WTC11 (cell line): ENCODE data around the gene TSPAN9. TPM values are rescaled to one million over a fixed set of nuclear protein-coding genes. Genes with fewer than 3 reads are reported as not detected.

ENCODE experiments used
- ATAC-seq: fragments of 200-7000 bp; cut with Tn5 transposase; 2 replicates; pipeline ENCODE4 v1.10.0; 2021; ENCODE audit warnings: mild to moderate bottlenecking, moderate library complexity
- CTCF ChIA-PET: fragments of 300-600 bp; sonication (Branson Sonifier 250); formaldehyde crosslinking; loops from one replicate; lab custom pipeline; 2021; ENCODE audit warnings: antibody characterized with exemption; lab: Charles Lee
- POLR2A ChIA-PET: fragments of 350-600 bp; sonication (Branson Sonifier 250); formaldehyde crosslinking; loops from one replicate; lab custom pipeline; 2021; ENCODE audit warnings: antibody characterized with exemption; lab: Charles Lee
- DNase-seq: peaks from one replicate; pipeline ENCODE4 v3.0.0; 2021; ENCODE audit warnings: low spot score
- H3K27ac Mint-ChIP-seq: 2 replicates; pipeline ENCODE4 v1.8.0; 2021; ENCODE audit warnings: mixed read lengths
- H3K27me3 Mint-ChIP-seq: 2 replicates; pipeline ENCODE4 v1.8.0; 2021; ENCODE audit warnings: low read depth, mild to moderate bottlenecking, moderate library complexity, mixed read lengths
- H3K36me3 Mint-ChIP-seq: 2 replicates; pipeline ENCODE4 v1.8.0; 2021; ENCODE audit warnings: mixed read lengths
- H3K4me1 Mint-ChIP-seq: 2 replicates; pipeline ENCODE4 v1.8.0; 2022; ENCODE audit warnings: mixed read lengths
- H3K4me3 Mint-ChIP-seq: 2 replicates; pipeline ENCODE4 v1.8.0; 2021; ENCODE audit warnings: mild to moderate bottlenecking, moderate library complexity, mixed read lengths
- H3K9me3 Mint-ChIP-seq: 2 replicates; pipeline ENCODE4 v1.8.0; 2021; ENCODE audit warnings: mixed read lengths
- ETV6 ChIP-seq: sonication (generic); formaldehyde crosslinking; IDR thresholded peaks from 2 replicates; pipeline ENCODE4 v1.8.1; 2022; ENCODE audit warnings: mild to moderate bottlenecking, missing genetic modification reagents
- GABPB1 ChIP-seq: sonication (generic); formaldehyde crosslinking; IDR thresholded peaks from 2 replicates; pipeline ENCODE4 v1.8.1; 2023; ENCODE audit warnings: mild to moderate bottlenecking, missing genetic modification reagents
- GTF2I ChIP-seq: fragments of 250-450 bp; sonication (Bioruptor Pico); conservative IDR thresholded peaks from 2 replicates; pipeline ENCODE4 v1.4.0; 2021; ENCODE audit warnings: mild to moderate bottlenecking
- JUN ChIP-seq: sonication (generic); formaldehyde crosslinking; IDR thresholded peaks from 2 replicates; pipeline ENCODE4 v1.8.0; 2023; ENCODE audit warnings: mild to moderate bottlenecking, missing genetic modification reagents
- NFATC4 ChIP-seq: fragments of 250-450 bp; sonication (Bioruptor Pico); IDR thresholded peaks from 2 replicates; pipeline ENCODE4 v1.9.0; 2021; ENCODE audit warnings: mild to moderate bottlenecking
- NFE2L1 ChIP-seq: sonication (generic); formaldehyde crosslinking; IDR thresholded peaks from 2 replicates; pipeline ENCODE4 v1.8.1; 2023; ENCODE audit warnings: missing genetic modification reagents
- NFYB ChIP-seq: sonication (generic); formaldehyde crosslinking; conservative IDR thresholded peaks from 2 replicates; pipeline ENCODE4 v1.8.0; 2022; ENCODE audit warnings: low read depth, missing genetic modification reagents
- SMAD4 ChIP-seq: sonication (generic); formaldehyde crosslinking; IDR thresholded peaks from 2 replicates; pipeline ENCODE4 v1.8.0; 2022; ENCODE audit warnings: mild to moderate bottlenecking, missing genetic modification reagents
- SOX15 ChIP-seq: fragments of 250-450 bp; sonication (Bioruptor Pico); IDR thresholded peaks from 2 replicates; pipeline ENCODE4 v1.9.0; 2021; ENCODE audit warnings: mild to moderate bottlenecking
- TEAD1 ChIP-seq: sonication (generic); formaldehyde crosslinking; IDR thresholded peaks from 2 replicates; pipeline ENCODE4 v1.8.0; 2022; ENCODE audit warnings: mild to moderate bottlenecking, missing genetic modification reagents
- ZNF138 ChIP-seq: sonication (generic); formaldehyde crosslinking; conservative IDR thresholded peaks from 2 replicates; pipeline ENCODE4 v1.8.1; 2022; ENCODE audit warnings: mild to moderate bottlenecking, moderate library complexity, missing genetic modification reagents
- ZNF219 ChIP-seq: sonication (generic); formaldehyde crosslinking; IDR thresholded peaks from 2 replicates; pipeline ENCODE4 v1.8.0; 2023; ENCODE audit warnings: missing genetic modification reagents, mild to moderate bottlenecking, borderline replicate concordance
- ZNF396 ChIP-seq: fragments of 250-450 bp; sonication (Bioruptor Pico); IDR thresholded peaks from 2 replicates; pipeline ENCODE4 v1.8.0; 2021; ENCODE audit warnings: mild to moderate bottlenecking, moderate library complexity, borderline replicate concordance
- total RNA-seq: library from RNA; stranded (reverse); gene quantifications from 3 replicates; pipeline ENCODE4 v1.2.3, GENCODE V29; 2021
- TF ChIP-seq, protein P1 (sequence below): sonication (generic); formaldehyde crosslinking; conservative IDR thresholded peaks from 2 replicates; pipeline ENCODE4 v1.8.1; 2022; ENCODE audit warnings: mild to moderate bottlenecking, missing genetic modification reagents
- TF ChIP-seq, protein P2 (sequence below): sonication (generic); formaldehyde crosslinking; IDR thresholded peaks from 2 replicates; pipeline ENCODE4 v1.8.0; 2022; ENCODE audit warnings: mild to moderate bottlenecking, missing genetic modification reagents
- TF ChIP-seq, protein P3 (sequence below): fragments of 200-600 bp; IDR thresholded peaks from 2 replicates; pipeline ENCODE4 v1.8.0; 2022; ENCODE audit warnings: antibody characterized with exemption
- TF ChIP-seq, protein P4 (sequence below): sonication (generic); formaldehyde crosslinking; IDR thresholded peaks from 2 replicates; pipeline ENCODE4 v1.8.0; 2022; ENCODE audit warnings: missing genetic modification reagents
- TF ChIP-seq, protein P5 (sequence below): fragments of 250-450 bp; sonication (Bioruptor Pico); IDR thresholded peaks from 2 replicates; pipeline ENCODE4 v1.8.0; 2021; ENCODE audit warnings: mild to moderate bottlenecking
- TF ChIP-seq, protein P6 (sequence below): sonication (generic); formaldehyde crosslinking; conservative IDR thresholded peaks from 2 replicates; pipeline ENCODE4 v1.8.1; 2023; ENCODE audit warnings: mild to moderate bottlenecking, low read depth, missing genetic modification reagents, moderate library complexity
- TF ChIP-seq, protein P7 (sequence below): sonication (generic); formaldehyde crosslinking; IDR thresholded peaks from 2 replicates; pipeline ENCODE4 v1.8.1; 2023; ENCODE audit warnings: mild to moderate bottlenecking, missing genetic modification reagents, borderline replicate concordance

Gene TSPAN9
- total RNA-seq, 1 experiment from 2014 or later, result 27.6 TPM

DNA sequence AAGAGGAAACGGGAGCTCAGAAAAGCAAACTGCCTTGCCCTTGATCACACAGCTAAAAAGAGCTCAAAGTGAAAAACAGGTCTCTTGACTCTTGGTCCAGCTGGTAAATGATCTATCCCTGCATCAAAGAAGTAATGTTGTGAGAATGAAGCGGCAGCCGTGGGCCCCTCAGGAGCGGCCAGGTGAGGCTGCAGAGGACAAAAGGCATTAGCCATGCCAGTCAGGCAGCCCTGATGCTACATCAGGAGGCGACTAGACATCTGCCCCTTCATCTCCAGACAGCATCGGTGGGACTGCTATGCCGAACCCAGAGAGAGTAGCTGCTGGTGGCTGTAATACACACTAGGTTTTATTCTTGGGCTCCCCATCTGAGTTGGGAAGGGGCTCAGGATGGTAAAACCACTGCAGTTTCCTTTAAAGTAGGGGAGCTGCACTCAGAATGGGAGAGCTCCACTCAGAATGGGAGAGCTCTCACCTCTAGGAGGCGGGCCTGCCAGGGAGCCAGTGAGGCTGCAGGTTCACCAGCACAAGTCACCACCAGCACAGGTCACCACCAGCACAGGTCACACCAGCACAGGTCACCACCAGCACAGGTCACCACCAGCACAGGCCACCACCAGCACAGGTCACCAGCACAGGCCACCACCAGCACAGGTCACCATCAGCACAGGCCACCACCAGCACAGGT is 120.1 kb downstream of the TSPAN9 start:
- TF ChIP-seq, protein P1, sequence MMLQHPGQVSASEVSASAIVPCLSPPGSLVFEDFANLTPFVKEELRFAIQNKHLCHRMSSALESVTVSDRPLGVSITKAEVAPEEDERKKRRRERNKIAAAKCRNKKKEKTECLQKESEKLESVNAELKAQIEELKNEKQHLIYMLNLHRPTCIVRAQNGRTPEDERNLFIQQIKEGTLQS, result no peak
- no peak for TF ChIP-seq ETV6 (CRISPR knock-in tag)
- TF ChIP-seq, protein P2, sequence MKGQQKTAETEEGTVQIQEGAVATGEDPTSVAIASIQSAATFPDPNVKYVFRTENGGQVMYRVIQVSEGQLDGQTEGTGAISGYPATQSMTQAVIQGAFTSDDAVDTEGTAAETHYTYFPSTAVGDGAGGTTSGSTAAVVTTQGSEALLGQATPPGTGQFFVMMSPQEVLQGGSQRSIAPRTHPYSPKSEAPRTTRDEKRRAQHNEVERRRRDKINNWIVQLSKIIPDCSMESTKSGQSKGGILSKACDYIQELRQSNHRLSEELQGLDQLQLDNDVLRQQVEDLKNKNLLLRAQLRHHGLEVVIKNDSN (CRISPR knock-in tag), result no peak
- TF ChIP-seq, protein P3, sequence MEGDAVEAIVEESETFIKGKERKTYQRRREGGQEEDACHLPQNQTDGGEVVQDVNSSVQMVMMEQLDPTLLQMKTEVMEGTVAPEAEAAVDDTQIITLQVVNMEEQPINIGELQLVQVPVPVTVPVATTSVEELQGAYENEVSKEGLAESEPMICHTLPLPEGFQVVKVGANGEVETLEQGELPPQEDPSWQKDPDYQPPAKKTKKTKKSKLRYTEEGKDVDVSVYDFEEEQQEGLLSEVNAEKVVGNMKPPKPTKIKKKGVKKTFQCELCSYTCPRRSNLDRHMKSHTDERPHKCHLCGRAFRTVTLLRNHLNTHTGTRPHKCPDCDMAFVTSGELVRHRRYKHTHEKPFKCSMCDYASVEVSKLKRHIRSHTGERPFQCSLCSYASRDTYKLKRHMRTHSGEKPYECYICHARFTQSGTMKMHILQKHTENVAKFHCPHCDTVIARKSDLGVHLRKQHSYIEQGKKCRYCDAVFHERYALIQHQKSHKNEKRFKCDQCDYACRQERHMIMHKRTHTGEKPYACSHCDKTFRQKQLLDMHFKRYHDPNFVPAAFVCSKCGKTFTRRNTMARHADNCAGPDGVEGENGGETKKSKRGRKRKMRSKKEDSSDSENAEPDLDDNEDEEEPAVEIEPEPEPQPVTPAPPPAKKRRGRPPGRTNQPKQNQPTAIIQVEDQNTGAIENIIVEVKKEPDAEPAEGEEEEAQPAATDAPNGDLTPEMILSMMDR, result no peak
- TF ChIP-seq, protein P4, sequence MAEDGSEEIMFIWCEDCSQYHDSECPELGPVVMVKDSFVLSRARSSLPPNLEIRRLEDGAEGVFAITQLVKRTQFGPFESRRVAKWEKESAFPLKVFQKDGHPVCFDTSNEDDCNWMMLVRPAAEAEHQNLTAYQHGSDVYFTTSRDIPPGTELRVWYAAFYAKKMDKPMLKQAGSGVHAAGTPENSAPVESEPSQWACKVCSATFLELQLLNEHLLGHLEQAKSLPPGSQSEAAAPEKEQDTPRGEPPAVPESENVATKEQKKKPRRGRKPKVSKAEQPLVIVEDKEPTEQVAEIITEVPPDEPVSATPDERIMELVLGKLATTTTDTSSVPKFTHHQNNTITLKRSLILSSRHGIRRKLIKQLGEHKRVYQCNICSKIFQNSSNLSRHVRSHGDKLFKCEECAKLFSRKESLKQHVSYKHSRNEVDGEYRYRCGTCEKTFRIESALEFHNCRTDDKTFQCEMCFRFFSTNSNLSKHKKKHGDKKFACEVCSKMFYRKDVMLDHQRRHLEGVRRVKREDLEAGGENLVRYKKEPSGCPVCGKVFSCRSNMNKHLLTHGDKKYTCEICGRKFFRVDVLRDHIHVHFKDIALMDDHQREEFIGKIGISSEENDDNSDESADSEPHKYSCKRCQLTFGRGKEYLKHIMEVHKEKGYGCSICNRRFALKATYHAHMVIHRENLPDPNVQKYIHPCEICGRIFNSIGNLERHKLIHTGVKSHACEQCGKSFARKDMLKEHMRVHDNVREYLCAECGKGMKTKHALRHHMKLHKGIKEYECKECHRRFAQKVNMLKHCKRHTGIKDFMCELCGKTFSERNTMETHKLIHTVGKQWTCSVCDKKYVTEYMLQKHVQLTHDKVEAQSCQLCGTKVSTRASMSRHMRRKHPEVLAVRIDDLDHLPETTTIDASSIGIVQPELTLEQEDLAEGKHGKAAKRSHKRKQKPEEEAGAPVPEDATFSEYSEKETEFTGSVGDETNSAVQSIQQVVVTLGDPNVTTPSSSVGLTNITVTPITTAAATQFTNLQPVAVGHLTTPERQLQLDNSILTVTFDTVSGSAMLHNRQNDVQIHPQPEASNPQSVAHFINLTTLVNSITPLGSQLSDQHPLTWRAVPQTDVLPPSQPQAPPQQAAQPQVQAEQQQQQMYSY (CRISPR knock-in tag), result no peak
- TF ChIP-seq, protein P5, sequence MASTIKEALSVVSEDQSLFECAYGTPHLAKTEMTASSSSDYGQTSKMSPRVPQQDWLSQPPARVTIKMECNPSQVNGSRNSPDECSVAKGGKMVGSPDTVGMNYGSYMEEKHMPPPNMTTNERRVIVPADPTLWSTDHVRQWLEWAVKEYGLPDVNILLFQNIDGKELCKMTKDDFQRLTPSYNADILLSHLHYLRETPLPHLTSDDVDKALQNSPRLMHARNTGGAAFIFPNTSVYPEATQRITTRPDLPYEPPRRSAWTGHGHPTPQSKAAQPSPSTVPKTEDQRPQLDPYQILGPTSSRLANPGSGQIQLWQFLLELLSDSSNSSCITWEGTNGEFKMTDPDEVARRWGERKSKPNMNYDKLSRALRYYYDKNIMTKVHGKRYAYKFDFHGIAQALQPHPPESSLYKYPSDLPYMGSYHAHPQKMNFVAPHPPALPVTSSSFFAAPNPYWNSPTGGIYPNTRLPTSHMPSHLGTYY, result no peak
- no peak for TF ChIP-seq SMAD4
- no peak for TF ChIP-seq ZNF396 (CRISPR knock-in tag)
- TF ChIP-seq GTF2I (CRISPR knock-in tag), result no peak
- TF ChIP-seq NFE2L1, result no peak
- no peak for TF ChIP-seq ZNF219
- no peak for TF ChIP-seq SOX15 (CRISPR knock-in tag)
- TF ChIP-seq, protein P6, sequence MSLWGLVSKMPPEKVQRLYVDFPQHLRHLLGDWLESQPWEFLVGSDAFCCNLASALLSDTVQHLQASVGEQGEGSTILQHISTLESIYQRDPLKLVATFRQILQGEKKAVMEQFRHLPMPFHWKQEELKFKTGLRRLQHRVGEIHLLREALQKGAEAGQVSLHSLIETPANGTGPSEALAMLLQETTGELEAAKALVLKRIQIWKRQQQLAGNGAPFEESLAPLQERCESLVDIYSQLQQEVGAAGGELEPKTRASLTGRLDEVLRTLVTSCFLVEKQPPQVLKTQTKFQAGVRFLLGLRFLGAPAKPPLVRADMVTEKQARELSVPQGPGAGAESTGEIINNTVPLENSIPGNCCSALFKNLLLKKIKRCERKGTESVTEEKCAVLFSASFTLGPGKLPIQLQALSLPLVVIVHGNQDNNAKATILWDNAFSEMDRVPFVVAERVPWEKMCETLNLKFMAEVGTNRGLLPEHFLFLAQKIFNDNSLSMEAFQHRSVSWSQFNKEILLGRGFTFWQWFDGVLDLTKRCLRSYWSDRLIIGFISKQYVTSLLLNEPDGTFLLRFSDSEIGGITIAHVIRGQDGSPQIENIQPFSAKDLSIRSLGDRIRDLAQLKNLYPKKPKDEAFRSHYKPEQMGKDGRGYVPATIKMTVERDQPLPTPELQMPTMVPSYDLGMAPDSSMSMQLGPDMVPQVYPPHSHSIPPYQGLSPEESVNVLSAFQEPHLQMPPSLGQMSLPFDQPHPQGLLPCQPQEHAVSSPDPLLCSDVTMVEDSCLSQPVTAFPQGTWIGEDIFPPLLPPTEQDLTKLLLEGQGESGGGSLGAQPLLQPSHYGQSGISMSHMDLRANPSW (CRISPR knock-in tag), result no peak
- TF ChIP-seq, protein P7, sequence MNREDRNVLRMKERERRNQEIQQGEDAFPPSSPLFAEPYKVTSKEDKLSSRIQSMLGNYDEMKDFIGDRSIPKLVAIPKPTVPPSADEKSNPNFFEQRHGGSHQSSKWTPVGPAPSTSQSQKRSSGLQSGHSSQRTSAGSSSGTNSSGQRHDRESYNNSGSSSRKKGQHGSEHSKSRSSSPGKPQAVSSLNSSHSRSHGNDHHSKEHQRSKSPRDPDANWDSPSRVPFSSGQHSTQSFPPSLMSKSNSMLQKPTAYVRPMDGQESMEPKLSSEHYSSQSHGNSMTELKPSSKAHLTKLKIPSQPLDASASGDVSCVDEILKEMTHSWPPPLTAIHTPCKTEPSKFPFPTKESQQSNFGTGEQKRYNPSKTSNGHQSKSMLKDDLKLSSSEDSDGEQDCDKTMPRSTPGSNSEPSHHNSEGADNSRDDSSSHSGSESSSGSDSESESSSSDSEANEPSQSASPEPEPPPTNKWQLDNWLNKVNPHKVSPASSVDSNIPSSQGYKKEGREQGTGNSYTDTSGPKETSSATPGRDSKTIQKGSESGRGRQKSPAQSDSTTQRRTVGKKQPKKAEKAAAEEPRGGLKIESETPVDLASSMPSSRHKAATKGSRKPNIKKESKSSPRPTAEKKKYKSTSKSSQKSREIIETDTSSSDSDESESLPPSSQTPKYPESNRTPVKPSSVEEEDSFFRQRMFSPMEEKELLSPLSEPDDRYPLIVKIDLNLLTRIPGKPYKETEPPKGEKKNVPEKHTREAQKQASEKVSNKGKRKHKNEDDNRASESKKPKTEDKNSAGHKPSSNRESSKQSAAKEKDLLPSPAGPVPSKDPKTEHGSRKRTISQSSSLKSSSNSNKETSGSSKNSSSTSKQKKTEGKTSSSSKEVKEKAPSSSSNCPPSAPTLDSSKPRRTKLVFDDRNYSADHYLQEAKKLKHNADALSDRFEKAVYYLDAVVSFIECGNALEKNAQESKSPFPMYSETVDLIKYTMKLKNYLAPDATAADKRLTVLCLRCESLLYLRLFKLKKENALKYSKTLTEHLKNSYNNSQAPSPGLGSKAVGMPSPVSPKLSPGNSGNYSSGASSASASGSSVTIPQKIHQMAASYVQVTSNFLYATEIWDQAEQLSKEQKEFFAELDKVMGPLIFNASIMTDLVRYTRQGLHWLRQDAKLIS (CRISPR knock-in tag), result no peak
- no peak for TF ChIP-seq NFYB (CRISPR knock-in tag)
- no peak for TF ChIP-seq NFATC4 (CRISPR knock-in tag)
- no peak for TF ChIP-seq GABPB1 (CRISPR knock-in tag)
- TF ChIP-seq TEAD1 (CRISPR knock-in tag), result no peak
- no peak for TF ChIP-seq JUN (CRISPR knock-in tag)
- no peak for TF ChIP-seq ZNF138 (CRISPR knock-in tag)
- TF ChIP-seq, all 79 proteins: peak for 0
- Mint-ChIP-seq H3K27ac (no peak overlapping the region), H3K4me1 (peaks cover 41% of the 10 kb centered on the region), H3K9me3 (no peaks in the 10 kb centered on the region), H3K36me3 (0 out of 2 replicates have a peak, but pooled peaks cover 3% of the 10 kb centered on the region), H3K27me3 (peaks cover 31% of the 10 kb centered on the region), H3K4me3 (no peak overlapping the region)
- DNase-seq (no peak), ATAC-seq (no peak)
- ChIA-PET CTCF (interaction anchor here (0.6 to 4.2 kb wide), 23 partner anchors 10 to 265 kb away, joined by 3 to 27 read pairs (median 4); no protein-coding TSS in a partner anchor), POLR2A (no interaction called here)
